HFF-Myc (cell line): ENCODE measurements around the gene ZNF451.
A peak's percentile ranks its signal among the peaks of the same experiment; 100 is the strongest.
"Not testable (repeated sequence)": the region's sequence is repeated elsewhere in the genome, so short reads cannot be mapped to it uniquely, and the experiment has no call there.

Experiments
- DNase-seq: peaks from one replicate; pipeline ENCODE4 v3.0.0-alpha.2; 2011; ENCODE audit warnings: low read depth; ENCODE audit errors: extremely low read depth
- H3K4me3 ChIP-seq: replicated peaks from 2 replicates; pipeline ENCODE4 v1.5.1; 2011; ENCODE audit warnings: low read depth, mild to moderate bottlenecking, control low read depth, low read length
- TF ChIP-seq, protein P1 (sequence below): IDR thresholded peaks from 2 replicates; pipeline ENCODE4 v1.5.1; 2012; ENCODE audit warnings: mild to moderate bottlenecking, low read depth, low read length, control low read depth; ENCODE audit errors: missing control alignments

ZNF451 gene

DNA sequence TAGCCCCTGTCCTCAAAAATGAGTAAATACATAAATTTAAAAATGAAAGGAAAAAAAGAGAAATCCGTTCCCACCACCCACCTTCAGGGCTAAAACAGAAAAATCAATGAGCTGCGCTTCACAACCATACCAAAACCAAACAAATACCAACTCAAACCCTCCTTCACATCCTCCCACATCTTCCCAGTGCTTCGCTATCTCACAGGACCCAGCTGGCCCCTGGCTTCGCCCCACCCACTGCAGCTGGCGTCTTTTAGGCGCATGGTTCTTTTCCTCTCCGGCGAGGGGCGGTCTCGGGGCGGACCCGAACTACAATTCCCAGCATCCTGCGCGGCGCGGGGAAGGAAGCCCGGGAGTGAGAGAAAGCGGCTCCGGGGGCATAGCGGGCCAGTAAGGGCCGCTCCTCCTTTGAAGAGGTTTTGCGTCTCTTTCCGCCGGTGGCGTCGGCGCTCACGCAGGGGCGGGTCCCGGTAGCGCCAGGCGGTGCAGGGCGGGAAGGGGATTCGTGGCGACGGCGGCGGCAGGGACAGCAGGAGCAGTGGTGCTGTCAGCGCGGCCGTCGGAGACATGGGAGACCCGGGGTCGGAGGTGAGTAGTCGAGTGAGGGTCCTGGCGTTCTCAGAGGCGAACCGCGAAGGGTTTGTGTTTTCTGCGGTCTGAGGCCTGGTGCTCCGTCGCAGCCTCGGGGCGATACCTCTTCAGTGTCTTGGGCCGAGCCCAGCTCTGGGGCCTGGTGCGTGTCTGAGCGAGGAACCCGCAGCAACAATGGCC, at the start of gene ZNF451:
TSS of gene ZNF451 (plus strand) at position 502 of the 771 bp plus-strand sequence. CDS start at position 568, 66 bp downstream.
- peak within 1 kb of the TSS; percentile 56 for H3K4me3 ChIP-seq
- peak; percentile 89 for DNase-seq
- TF ChIP-seq, protein P1, sequence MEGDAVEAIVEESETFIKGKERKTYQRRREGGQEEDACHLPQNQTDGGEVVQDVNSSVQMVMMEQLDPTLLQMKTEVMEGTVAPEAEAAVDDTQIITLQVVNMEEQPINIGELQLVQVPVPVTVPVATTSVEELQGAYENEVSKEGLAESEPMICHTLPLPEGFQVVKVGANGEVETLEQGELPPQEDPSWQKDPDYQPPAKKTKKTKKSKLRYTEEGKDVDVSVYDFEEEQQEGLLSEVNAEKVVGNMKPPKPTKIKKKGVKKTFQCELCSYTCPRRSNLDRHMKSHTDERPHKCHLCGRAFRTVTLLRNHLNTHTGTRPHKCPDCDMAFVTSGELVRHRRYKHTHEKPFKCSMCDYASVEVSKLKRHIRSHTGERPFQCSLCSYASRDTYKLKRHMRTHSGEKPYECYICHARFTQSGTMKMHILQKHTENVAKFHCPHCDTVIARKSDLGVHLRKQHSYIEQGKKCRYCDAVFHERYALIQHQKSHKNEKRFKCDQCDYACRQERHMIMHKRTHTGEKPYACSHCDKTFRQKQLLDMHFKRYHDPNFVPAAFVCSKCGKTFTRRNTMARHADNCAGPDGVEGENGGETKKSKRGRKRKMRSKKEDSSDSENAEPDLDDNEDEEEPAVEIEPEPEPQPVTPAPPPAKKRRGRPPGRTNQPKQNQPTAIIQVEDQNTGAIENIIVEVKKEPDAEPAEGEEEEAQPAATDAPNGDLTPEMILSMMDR, result no peak

GRCh38 chr6:57044061-57044460, 45.9 kb upstream of the ZNF451 start:
- DNase-seq, H3K4me3 ChIP-seq: not testable (repeated sequence)

GRCh38 chr6:57044568-57044967, 45.4 kb upstream of the ZNF451 start:
- DNase-seq, result no peak
- TF ChIP-seq, protein P1, result no peak
- H3K4me3 ChIP-seq, result no peak overlapping the region

DNA sequence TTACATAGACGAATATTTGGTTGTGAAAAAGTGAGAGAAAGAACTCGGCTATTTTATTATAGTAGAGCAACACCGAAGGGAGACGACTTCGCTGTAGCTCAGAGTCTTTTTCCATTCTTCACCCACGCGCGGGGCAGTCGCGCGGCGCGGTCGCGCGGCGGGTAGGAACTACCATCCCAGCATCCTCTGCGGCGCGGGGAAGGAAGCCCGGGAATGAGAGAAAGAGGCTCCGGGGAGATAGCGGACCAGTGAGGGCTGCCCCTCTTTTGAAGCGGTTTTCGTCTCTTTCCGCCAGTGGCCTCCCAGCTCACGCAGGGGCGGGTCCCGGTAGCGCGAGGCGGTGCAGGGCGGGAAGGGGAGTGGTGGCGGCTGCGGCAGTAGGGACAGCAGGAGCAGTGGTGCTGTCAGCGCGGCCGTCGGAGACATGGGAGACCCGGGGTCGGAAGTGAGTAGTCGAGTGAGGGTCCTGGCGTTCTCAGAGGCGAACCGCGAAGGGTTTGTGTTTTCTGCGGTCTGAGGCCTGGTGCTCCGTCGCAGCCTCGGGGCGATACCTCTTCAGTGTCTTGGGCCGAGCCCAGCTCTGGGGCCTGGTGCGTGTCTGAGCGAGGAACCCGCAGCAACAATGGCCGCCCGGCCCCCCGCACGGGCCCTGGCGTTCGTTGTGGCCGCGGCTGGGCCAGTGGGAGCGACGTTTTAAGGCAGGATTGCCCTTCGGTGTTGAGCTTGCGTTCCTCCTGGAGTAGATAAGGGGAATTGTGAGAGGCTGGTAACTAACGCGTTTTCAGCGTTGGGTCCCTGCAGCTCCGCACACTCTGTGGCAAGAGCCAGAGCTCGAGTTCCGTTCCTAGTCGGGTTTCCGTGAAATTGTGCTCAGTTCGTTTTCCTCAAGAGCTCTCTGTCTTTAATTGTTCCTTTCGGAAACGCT, 43.4 kb upstream of the ZNF451 start, which contains the start of gene KIAA1586:
TSS of gene KIAA1586 (plus strand) at position 362 of the 925 bp plus-strand sequence. CDS start at position 425, 63 bp downstream.
- DNase-seq, result peak; percentile 71
- peak within 1 kb of the TSS; percentile 54 for H3K4me3 ChIP-seq

DNA sequence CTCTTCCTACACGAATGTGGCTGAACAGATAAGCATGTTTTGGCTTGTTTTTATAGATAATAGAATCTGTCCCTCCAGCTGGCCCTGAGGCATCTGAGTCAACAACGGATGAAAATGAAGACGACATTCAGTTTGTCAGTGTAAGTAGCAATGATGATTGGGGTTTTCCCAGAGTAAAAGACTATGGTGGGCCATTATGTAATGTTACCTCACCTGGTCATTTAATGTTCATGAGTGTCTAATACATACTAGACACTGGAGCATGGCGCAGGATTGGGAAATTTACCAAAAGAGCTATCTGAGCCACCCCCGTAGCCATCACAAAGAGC, 42.8 kb upstream of the ZNF451 start:
- not testable (repeated sequence) for H3K4me3 ChIP-seq, DNase-seq

GRCh38 chr6:57047859-57048258, 42.1 kb upstream of the ZNF451 start:
- H3K4me3 ChIP-seq, result peak overlapping the region; percentile 48
- not testable (repeated sequence) for DNase-seq

DNA sequence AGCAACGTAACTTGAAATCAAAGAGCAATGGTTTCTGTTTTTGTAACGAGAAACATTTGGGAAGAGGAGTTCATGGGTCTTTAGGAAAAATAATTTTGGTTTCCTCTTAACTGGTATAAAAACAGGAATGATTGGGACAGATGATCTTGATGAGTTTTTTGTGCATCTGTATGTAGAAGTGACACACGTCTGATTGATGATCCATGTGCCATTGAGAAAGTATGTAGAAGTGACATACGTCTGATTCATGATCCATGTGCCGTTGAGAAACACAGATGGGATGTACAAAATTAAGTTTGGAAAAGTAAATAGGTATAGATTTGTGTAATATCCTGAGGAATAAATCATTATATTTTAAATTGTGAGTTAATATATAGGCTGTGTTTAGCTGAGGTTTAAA, 41.4 kb upstream of the ZNF451 start:
- peak overlapping the region; percentile 48 for H3K4me3 ChIP-seq
- no peak for DNase-seq
- TF ChIP-seq, protein P1, result no peak

DNA sequence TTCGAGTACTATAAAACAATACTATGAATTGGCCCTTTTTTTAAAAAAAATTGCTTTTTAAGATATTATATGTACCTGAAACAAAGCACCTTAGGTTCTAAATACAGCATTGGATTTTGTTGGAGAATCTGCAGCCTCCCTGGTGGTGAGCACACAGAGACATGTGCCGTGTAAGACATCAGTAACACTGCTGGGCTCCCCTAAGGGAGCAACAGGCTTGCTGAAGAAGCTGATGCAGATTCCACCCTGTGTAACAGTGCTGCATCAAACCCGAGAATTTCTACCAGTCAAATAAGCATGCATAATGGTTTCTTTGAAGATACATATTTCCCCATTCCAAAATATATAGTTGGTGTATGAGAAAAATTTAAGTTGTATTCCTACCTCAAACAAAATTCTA, 26.1 kb upstream of the ZNF451 start:
- H3K4me3 ChIP-seq, result no peak overlapping the region
- no peak for DNase-seq
- TF ChIP-seq, protein P1, result no peak
